ENCODE results near the gene ABCA7. TPM values are rescaled to one million over a fixed set of nuclear protein-coding genes. Genes with fewer than 3 reads are reported as not detected.

ABCA7 gene
- total RNA-seq, result 2.8 and 3.0 TPM in 2 replicates

GRCh38 chr19:1039646-1040475 is at the start of gene ABCA7:
Gene ABCA7 (plus strand): TSS chr19:1040107. CDS start chr19:1041362, 1,255 bp downstream.

GRCh38 chr19:1000095-1000494 is 39.8 kb upstream of the ABCA7 start, which contains the start of gene GRIN3B:
Gene GRIN3B (plus strand): TSS chr19:1000419. CDS start chr19:1000438, 19 bp downstream.

GRCh38 chr19:1020868-1021425 is 19.0 kb upstream of the ABCA7 start, which contains the start of gene TMEM259:
Gene TMEM259 (minus strand): TSS chr19:1021123. CDS start chr19:1020996, 127 bp downstream.

GRCh38 chr19:1025960-1026782 is 13.7 kb upstream of the ABCA7 start, which contains the start of gene CNN2:
Gene CNN2 (plus strand): TSS chr19:1026608. CDS start chr19:1026662, 54 bp downstream.

GRCh38 chr19:1066748-1067340 is 26.9 kb downstream of the ABCA7 start, which contains the start of gene ARHGAP45:
Gene ARHGAP45 (plus strand): TSS chr19:1067167. CDS start chr19:1067406, 239 bp downstream.

GRCh38 chr19:1094978-1095701 is 55.2 kb downstream of the ABCA7 start, which contains the start of gene POLR2E:
Gene POLR2E (minus strand): TSS chr19:1095375. CDS start chr19:1095315, 60 bp downstream.

GRCh38 chr19:1103708-1104310 is 63.9 kb downstream of the ABCA7 start, which contains the start of gene GPX4:
Gene GPX4 (plus strand): TSS chr19:1103994. CDS start chr19:1104044, 50 bp downstream.

Other genes with a start within 250 kb of the ABCA7 start
- gene PTBP1, start 242.7 kb upstream of the ABCA7 start, total RNA-seq, result 229 and 250 TPM in 2 replicates
- 3.4 and 4.7 TPM in 2 replicates for gene PLPPR3, start 218.2 kb upstream of the ABCA7 start, total RNA-seq
- not detected in 2 replicates for gene AZU1, start 212.3 kb upstream of the ABCA7 start, total RNA-seq
- gene PRTN3, start 199.1 kb upstream of the ABCA7 start, total RNA-seq, result not detected in 2 replicates
- 0.15 and 0.50 TPM in 2 replicates for gene ELANE, start 187.8 kb upstream of the ABCA7 start, total RNA-seq
- 7.0 and 7.6 TPM in 2 replicates for gene CFD, start 180.4 kb upstream of the ABCA7 start, total RNA-seq
- 48.6 and 50.4 TPM in 2 replicates for gene MED16, start 146.9 kb upstream of the ABCA7 start, total RNA-seq
- not detected in 2 replicates for gene RNU6-9, start 146.6 kb upstream of the ABCA7 start, total RNA-seq
- 35.1 and 38.0 TPM in 2 replicates for gene R3HDM4, start 126.9 kb upstream of the ABCA7 start, total RNA-seq
- gene KISS1R, start 122.8 kb upstream of the ABCA7 start, total RNA-seq, result not detected in 2 replicates
- gene ARID3A, start 114.1 kb upstream of the ABCA7 start, total RNA-seq, result 6.7 and 8.7 TPM in 2 replicates
- gene WDR18, start 55.8 kb upstream of the ABCA7 start, total RNA-seq, result 80.5 and 86.7 TPM in 2 replicates
- 0.17 and 3.1 TPM in 2 replicates for gene GRIN3B, start 39.7 kb upstream of the ABCA7 start, total RNA-seq
- 115 and 128 TPM in 2 replicates for gene TMEM259, start 19.0 kb upstream of the ABCA7 start, total RNA-seq
- not detected in 2 replicates for gene RNU6-2, start 18.6 kb upstream of the ABCA7 start, total RNA-seq
- gene CNN2, start 13.5 kb upstream of the ABCA7 start, total RNA-seq, result 303 and 326 TPM in 2 replicates
- 0.59 and 2.9 TPM in 2 replicates for gene ARHGAP45, start 27.1 kb downstream of the ABCA7 start, total RNA-seq
- gene POLR2E, start 55.3 kb downstream of the ABCA7 start, total RNA-seq, result 300 TPM in 2 replicates
- 672 and 674 TPM in 2 replicates for gene GPX4, start 63.9 kb downstream of the ABCA7 start, total RNA-seq
- 31.4 and 35.2 TPM in 2 replicates for gene SBNO2, start 134.2 kb downstream of the ABCA7 start, total RNA-seq
- gene STK11, start 165.7 kb downstream of the ABCA7 start, total RNA-seq, result 67.5 and 69.3 TPM in 2 replicates
- 1.8 and 2.9 TPM in 2 replicates for gene CBARP, start 197.9 kb downstream of the ABCA7 start, total RNA-seq
- 103 and 108 TPM in 2 replicates for gene ATP5F1D, start 201.6 kb downstream of the ABCA7 start, total RNA-seq
- gene MIDN, start 208.5 kb downstream of the ABCA7 start, total RNA-seq, result 18.7 and 19.2 TPM in 2 replicates
- 300 and 305 TPM in 2 replicates for gene CIRBP, start 229.2 kb downstream of the ABCA7 start, total RNA-seq
- gene FAM174C, start 235.4 kb downstream of the ABCA7 start, total RNA-seq, result 57.2 and 66.0 TPM in 2 replicates
- not detected in 2 replicates for gene EFNA2, start 245.8 kb downstream of the ABCA7 start, total RNA-seq